ENCODE measurements around the gene TTC7B. TPM values are rescaled to one million over a fixed set of nuclear protein-coding genes. Genes with fewer than 3 reads are reported as not detected.

Gene TTC7B
- total RNA-seq, 1 experiment from 2014 or later, result 70.6 TPM

DNA sequence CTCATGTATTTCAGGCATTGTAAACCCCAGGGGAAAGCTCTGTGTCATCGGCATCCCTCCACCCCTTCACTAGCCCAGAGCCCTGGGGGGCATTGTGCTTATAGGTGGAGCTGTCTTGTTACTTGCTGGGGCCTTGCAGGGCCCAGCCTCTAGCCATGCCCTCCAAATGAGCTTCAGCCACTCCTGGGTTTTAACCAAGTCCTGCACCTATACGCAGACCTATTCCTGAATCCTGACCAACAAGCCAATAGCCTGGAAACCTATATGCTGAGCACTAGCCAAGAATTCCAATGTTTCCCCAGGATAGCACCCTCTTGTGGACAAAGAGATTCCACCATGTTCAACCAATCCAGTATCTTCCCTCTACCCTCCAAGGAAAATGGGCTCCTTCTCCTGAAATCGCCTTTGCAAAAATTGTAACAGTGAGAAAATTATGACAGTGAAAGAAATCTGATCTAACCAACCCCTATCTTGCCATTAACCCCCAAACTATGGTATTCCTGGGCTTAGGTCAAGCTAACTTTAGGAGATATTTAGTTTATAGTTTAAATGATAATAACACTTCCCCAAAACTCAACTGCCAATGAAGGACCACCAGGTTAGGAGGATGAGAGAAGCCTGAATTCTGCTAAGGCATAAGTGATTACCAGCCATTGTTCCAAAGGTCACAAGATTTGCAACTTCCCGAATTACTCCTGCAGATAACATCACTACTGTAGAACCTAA is 55.5 kb downstream of the TTC7B start:
- ChIA-PET POLR2A (no interaction called here), RAD21 (ENCODE audit: low non-redundant PET in 1 of 2, low total read pairs in 2 of 2, uncharacterized antibody in 2 of 2, unreplicated experiment in 2 of 2) (no interaction called here), CTCF (interaction anchor here (0.6 to 3.9 kb wide), 7 partner anchors 10 to 459 kb away, joined by 3 to 32 read pairs (median 3); no protein-coding TSS in a partner anchor)
- no peaks in the 10 kb centered on the region for H3K79me2 ChIP-seq (ENCODE audit: insufficient read depth, low read length)
- H3K27me3 ChIP-seq (ENCODE audit: insufficient read depth, low read length), result no peaks in the 10 kb centered on the region
- TF ChIP-seq RAD21 (IDR thresholded peaks at IDR 0.05; ENCODE audit: low read depth), result peak; percentile 40; the same call in 1 of the 2 replicates
- TF ChIP-seq, protein P1, sequence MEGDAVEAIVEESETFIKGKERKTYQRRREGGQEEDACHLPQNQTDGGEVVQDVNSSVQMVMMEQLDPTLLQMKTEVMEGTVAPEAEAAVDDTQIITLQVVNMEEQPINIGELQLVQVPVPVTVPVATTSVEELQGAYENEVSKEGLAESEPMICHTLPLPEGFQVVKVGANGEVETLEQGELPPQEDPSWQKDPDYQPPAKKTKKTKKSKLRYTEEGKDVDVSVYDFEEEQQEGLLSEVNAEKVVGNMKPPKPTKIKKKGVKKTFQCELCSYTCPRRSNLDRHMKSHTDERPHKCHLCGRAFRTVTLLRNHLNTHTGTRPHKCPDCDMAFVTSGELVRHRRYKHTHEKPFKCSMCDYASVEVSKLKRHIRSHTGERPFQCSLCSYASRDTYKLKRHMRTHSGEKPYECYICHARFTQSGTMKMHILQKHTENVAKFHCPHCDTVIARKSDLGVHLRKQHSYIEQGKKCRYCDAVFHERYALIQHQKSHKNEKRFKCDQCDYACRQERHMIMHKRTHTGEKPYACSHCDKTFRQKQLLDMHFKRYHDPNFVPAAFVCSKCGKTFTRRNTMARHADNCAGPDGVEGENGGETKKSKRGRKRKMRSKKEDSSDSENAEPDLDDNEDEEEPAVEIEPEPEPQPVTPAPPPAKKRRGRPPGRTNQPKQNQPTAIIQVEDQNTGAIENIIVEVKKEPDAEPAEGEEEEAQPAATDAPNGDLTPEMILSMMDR (IDR thresholded peaks at IDR 0.05 in 2 of 3, conservative IDR thresholded peaks at IDR 0.05 in 1 of 3; ENCODE audit: borderline replicate concordance in 1 of 3, insufficient read depth in 1 of 3, low read depth in 2 of 3, low read length in 2 of 3), result peak; percentile 41 to 82 (median 78); a peak in 4 of 6 replicates
- TF ChIP-seq EZH2phosphoT487 (IDR thresholded peaks at IDR 0.05; ENCODE audit: borderline replicate concordance), result no peak
- H2AFZ ChIP-seq (ENCODE audit: low read depth, low read length, poor library complexity, severe bottlenecking), result no peak overlapping the region
- ATAC-seq (peak; percentile 30), DNase-seq (ENCODE audit: low read depth, low spot score) (no peak)
- no TSS peak for BruUV-seq (replicated peaks)
- intact Hi-C loops (cut with micrococcal nuclease), result loop anchor here (1.0 kb wide), 1 partner anchor 361 kb away; no protein-coding TSS in a partner anchor
- peaks cover 10 to 15% of the 10 kb centered on the region in 2 experiments; a peak in 3 of 4 replicates for H3K4me1 ChIP-seq (ENCODE audit: control insufficient read depth in 1 of 2, insufficient read depth in 2 of 2, low read length in 2 of 2)
- H3K4me3 ChIP-seq (replicated peaks in 1 of 2; ENCODE audit: low read depth in 1 of 2, low read length in 2 of 2), result no peak overlapping the region
- H3K9me3 ChIP-seq (ENCODE audit: control insufficient read depth in 1 of 2, insufficient read depth in 1 of 2, low read depth in 1 of 2, low read length in 2 of 2), result peaks cover 7 to 11% of the 10 kb centered on the region in 2 experiments; a peak in 2 of 4 replicates
- no peak overlapping the region for H3K27ac ChIP-seq (ENCODE audit: low read depth, low read length)
- H3K9me2 ChIP-seq (ENCODE audit: insufficient read depth), result no peaks in the 10 kb centered on the region
- no peaks in the 10 kb centered on the region for H4K20me1 ChIP-seq (ENCODE audit: insufficient read depth)
- H3K36me3 ChIP-seq (ENCODE audit: control insufficient read depth in 1 of 2, insufficient read depth in 2 of 2, low read length in 2 of 2), result no peaks in the 10 kb centered on the region
- no peak overlapping the region for H3K9ac ChIP-seq (ENCODE audit: low read length)
- H3K4me2 ChIP-seq (ENCODE audit: low read length), result no peak overlapping the region

DNA sequence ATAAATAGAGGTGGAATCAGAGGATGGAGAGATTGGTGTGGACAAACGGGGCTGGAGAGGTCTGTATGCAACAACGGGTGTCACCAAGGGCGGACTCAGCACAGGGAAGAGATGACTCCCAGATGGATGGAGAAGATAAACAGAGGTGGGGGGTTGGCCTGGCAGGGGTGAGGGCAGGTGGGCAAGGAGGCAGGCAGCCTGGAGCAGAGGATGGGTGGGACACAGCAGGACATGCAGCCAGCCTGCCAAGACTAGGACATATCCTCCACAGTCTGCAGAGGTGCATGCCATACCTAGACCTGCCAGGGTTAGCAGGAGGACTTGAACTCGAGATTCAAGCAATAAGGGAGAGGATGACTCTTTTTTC is 56.2 kb downstream of the TTC7B start:
- no peaks in the 10 kb centered on the region for H3K36me3 ChIP-seq (ENCODE audit: control insufficient read depth in 1 of 2, insufficient read depth in 2 of 2, low read length in 2 of 2)
- H4K20me1 ChIP-seq (ENCODE audit: insufficient read depth), result no peaks in the 10 kb centered on the region
- no peaks in the 10 kb centered on the region for H3K27me3 ChIP-seq (ENCODE audit: insufficient read depth, low read length)
- H3K4me1 ChIP-seq (ENCODE audit: control insufficient read depth in 1 of 2, insufficient read depth in 2 of 2, low read length in 2 of 2), result peaks cover 10 to 15% of the 10 kb centered on the region in 2 experiments; a peak in 3 of 4 replicates
- no peak for ATAC-seq
- H3K4me3 ChIP-seq (replicated peaks in 1 of 2; ENCODE audit: low read depth in 1 of 2, low read length in 2 of 2), result no peak overlapping the region
- RAD21 ChIA-PET (ENCODE audit: low non-redundant PET in 1 of 2, low total read pairs in 2 of 2, uncharacterized antibody in 2 of 2, unreplicated experiment in 2 of 2), result no interaction called here
- TF ChIP-seq, protein P2, sequence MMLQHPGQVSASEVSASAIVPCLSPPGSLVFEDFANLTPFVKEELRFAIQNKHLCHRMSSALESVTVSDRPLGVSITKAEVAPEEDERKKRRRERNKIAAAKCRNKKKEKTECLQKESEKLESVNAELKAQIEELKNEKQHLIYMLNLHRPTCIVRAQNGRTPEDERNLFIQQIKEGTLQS (IDR thresholded peaks at IDR 0.05), result no peak
- TF ChIP-seq ELF1 (IDR thresholded peaks at IDR 0.05; ENCODE audit: borderline replicate concordance, low read depth), result no peak
- TF ChIP-seq EZH2phosphoT487 (IDR thresholded peaks at IDR 0.05; ENCODE audit: borderline replicate concordance), result no peak
- TF ChIP-seq TCF7L2 (IDR thresholded peaks at IDR 0.05; ENCODE audit: borderline replicate concordance, extremely low read depth, insufficient read depth, insufficient read length), result no peak
- no peak for TF ChIP-seq EZH2 (IDR thresholded peaks at IDR 0.05)
- no peak for TF ChIP-seq ZFX (IDR thresholded peaks at IDR 0.05)
- no peak for TF ChIP-seq RAD21 (IDR thresholded peaks at IDR 0.05; ENCODE audit: low read depth)
- POLR2A ChIA-PET, result no interaction called here
- H3K9ac ChIP-seq (ENCODE audit: low read length), result no peak overlapping the region
- no peaks in the 10 kb centered on the region for H3K79me2 ChIP-seq (ENCODE audit: insufficient read depth, low read length)
- no TSS peak for BruUV-seq (replicated peaks)
- peaks cover 7 to 11% of the 10 kb centered on the region in 2 experiments; a peak in 2 of 4 replicates for H3K9me3 ChIP-seq (ENCODE audit: control insufficient read depth in 1 of 2, insufficient read depth in 1 of 2, low read depth in 1 of 2, low read length in 2 of 2)
- H2AFZ ChIP-seq (ENCODE audit: low read depth, low read length, poor library complexity, severe bottlenecking), result no peak overlapping the region
- CTCF ChIA-PET, result interaction anchor here (0.6 to 3.9 kb wide), 7 partner anchors 9 to 458 kb away, joined by 3 to 32 read pairs (median 3); no protein-coding TSS in a partner anchor
- DNase-seq (ENCODE audit: low read depth, low spot score), result no peak
- no peaks in the 10 kb centered on the region for H3K9me2 ChIP-seq (ENCODE audit: insufficient read depth)
- H3K4me2 ChIP-seq (ENCODE audit: low read length), result no peak overlapping the region
- H3K27ac ChIP-seq (ENCODE audit: low read depth, low read length), result no peak overlapping the region
- intact Hi-C loops (cut with micrococcal nuclease), result loop anchor here (1.0 kb wide), 1 partner anchor 361 kb away; no protein-coding TSS in a partner anchor
